UCSD-AML1 (cell line): Measurements from ENCODE around the gene PRKCQ.

Experiments
- DNase-seq: peaks from one replicate; lab custom pipeline; 2025; ENCODE audit not compliant: unreplicated experiment; lab: John Stamatoyannopoulos, UW

PRKCQ gene

DNA sequence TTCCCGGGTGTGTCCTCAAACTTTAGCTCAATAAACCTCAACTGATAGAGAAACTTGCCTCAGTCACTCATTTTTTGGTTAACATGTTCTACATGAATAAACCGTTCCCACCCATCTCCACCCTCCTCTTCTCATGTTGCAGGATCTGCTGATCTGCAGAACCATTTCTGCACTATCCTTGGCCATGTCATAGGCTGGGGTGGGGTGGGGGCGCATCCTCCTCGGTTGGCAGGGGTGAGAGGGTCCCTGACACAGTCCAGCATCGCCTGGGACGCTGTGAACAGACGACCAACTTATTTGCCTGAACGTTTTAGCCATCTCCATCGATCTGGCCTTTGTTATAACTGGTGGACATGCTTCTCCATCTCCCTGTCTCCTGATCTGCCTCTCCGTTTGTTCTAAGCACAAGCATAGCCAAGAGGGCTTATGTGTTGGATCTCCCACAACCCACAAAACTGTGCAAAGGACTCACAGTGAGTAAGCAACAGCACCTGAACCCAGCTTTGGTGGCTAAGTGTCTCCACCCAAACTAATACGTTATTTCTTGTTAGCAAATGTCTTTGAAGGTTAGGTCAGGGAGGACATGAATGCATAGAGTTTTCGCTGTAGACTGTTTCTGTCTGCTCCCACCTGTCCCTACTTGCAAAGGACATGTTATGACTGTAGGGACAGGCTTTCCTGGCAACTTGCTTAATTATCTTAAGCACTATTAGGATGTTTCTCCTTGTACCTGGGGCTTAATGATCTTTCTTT is 51.7 kb downstream of the PRKCQ start:
- no peak for DNase-seq

GRCh38 chr10:6525599-6526165 is 54.4 kb downstream of the PRKCQ start:
- no peak for DNase-seq

GRCh38 chr10:6522230-6522629 is 57.8 kb downstream of the PRKCQ start:
- no peak for DNase-seq

- DNase-seq = no peak
Observed at GRCh38 chr10:6520138-6520537, 59.9 kb downstream of the PRKCQ start.

DNA sequence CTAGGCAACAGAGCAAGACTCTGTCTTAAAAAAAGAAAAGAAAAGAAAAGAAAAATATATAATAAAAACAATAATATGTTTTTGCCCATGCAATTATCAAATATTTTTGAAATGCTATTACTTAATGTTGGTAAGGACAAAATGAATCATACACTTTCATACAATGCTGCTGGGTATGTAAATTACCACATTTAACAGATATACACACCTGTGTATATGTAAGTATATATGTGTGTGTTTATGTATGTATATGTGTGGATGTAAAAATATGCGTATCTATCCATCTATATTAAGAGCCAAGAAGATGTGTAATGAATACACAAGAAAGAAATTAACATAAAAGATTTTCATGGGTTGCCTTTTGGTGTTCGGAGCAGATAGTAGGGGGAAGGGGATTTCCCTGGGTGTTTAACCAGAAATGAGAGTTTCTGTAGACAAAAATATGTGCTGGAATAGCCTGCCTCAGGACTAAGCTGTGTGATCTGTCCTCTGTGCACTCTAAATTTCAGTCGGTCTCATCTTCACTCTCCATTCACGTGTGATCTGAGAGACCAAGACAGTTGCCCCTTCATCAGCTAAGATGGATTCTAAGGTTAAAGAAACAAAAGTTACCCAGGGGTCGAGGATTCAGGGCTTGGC is 61.2 kb downstream of the PRKCQ start:
- no peak for DNase-seq

GRCh38 chr10:6516929-6517284 is 63.2 kb downstream of the PRKCQ start:
- DNase-seq = no peak

- DNase-seq = no peak
Observed at GRCh38 chr10:6516281-6516928, 63.7 kb downstream of the PRKCQ start.

DNA sequence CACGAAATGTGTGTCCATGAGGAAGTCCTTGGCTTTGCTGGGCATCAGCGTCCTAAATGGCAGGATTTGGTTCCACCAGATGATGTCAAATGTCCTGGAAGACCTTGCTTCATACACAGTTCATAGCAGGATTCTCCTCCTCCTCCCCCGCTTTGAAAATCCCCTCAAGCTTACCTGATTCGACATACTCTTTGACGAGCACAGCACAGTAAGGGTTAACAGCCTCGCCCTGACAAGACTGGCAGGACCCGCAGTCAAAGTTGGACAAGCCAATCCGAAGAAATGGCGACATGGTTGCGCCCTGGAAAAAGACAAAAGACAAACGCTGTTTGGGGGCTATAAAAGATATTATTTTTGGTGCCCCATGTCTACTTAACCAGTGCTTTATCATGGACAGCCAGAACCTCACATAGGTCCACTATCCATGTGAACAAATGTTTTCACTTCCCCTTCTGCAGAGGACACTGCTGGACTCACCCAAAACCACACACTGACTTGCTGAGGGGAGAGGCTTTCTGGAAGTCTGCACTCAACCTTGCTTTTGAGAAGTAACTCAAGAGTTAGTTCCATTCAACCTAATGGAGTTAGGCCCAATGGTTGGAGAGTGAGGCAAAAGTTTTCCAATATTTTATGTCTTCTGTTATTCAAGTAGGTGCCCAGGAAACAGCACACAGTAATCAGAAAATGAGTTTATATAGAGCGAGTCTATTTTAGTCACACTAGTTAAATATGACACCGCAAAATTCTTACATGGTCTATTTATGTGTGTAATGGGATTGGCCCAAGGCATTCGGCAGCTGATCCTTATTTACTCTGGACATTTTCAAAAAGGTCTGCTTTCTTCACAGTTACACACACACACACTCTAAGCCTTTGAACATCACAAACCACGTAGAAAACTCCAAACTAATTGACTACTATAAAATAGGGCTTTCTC is 65.0 kb downstream of the PRKCQ start:
- no peak for DNase-seq

DNA sequence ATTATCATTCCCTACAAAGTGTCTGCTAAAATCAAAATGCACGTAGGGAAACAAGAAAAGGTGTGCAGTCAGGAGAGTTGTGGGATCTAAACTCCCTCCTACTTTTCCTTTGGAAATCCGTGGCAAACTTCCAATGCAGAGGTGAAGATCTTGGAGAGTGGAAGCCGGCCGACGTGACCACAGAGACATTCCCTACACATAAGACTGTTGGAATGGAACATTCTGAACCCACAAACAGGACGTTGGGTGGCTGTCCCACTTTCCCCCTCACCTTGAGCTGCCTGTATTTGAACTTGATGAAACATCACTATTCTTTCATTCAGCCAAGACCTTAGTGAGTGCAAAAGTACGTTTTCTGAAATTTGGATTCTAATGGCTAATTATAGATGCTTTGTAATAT is 65.9 kb downstream of the PRKCQ start:
- no peak for DNase-seq

DNA sequence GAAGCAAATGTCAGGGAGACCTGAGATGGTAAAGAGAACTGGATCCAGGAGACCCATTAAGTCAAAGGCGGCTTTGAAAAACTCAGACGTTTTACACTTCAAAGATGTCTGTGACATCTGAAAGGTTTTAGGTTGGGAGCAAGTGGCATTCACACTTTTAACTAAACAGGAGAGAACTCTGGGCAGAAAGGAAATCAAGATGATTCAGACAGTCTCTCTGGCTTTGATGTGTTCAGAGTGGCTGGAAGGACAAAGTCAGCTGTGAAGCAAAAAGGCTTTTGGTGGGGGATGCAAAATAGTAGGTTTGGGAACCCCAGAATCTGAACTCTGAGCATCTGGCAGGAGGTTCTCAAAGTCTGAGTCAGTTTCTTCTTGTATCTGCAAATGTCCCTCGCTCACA is 66.6 kb downstream of the PRKCQ start:
- DNase-seq = no peak

DNA sequence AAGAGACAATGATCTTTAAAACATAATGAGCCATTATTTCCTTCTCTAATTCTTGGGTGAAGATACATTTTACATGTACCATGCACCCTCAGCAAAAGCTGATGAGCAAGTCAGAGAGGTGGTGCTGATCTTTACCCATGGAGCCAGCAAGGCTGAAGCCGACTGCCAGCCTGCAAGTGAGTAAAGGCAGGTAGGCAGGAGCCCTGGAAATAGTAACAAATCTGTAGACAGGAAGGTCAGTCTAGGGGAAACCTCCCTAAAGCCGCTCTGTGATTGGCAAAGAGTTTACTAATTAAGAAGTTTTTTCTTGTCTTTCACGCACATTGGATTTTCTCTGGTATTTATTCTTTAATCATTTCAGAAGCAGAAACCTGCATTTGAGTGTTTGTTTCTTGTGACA is 67.9 kb downstream of the PRKCQ start:
- no peak for DNase-seq

- no peak for DNase-seq
Observed at GRCh38 chr10:6511347-6511746, 68.7 kb downstream of the PRKCQ start.

- no peak for DNase-seq
Observed at GRCh38 chr10:6507311-6507710, 72.8 kb downstream of the PRKCQ start.

- no peak for DNase-seq
Observed at GRCh38 chr10:6505300-6505699, 74.8 kb downstream of the PRKCQ start.

GRCh38 chr10:6504296-6504695 is 75.8 kb downstream of the PRKCQ start:
- no peak for DNase-seq

GRCh38 chr10:6503171-6503570 is 76.9 kb downstream of the PRKCQ start:
- DNase-seq = no peak

GRCh38 chr10:6501931-6502330 is 78.1 kb downstream of the PRKCQ start:
- no peak for DNase-seq

DNA sequence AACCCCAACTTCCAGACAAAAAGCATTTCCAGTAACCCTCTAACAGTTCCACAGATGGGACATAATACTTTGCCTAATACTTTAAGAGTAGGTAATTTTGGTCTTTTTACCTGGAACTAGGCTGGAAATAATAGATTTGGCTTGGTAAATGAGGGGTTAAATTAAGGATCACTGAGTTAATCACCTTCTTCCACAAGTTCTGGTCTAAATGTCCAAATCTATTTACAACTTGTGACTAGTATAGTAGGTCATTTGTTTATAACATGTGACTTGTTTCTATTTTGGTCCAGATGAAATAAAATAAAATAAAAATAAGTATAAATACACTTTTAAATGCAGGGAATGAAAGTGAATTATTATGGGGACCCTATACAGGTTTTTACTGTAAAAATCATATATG is 80.1 kb downstream of the PRKCQ start:
- no peak for DNase-seq

DNA sequence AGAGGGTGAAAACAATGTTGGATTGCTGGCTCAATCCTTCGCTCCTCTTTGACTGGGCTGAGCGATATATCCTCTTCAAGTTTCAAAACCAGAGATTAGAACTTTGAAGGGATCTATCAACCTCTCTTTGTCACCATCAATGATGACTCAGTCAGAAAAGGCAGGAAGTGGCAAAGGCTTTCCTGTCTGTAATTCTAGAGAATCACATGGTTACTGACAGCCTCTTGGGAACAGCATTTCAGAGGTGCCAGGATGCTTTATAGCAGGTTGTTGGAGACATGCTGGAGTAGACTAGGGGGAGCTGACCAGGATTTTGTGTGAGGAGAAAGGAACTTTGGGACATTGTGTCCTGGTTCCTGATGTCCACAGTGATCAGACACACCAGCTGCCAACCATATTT is 81.3 kb downstream of the PRKCQ start:
- no peak for DNase-seq

DNA sequence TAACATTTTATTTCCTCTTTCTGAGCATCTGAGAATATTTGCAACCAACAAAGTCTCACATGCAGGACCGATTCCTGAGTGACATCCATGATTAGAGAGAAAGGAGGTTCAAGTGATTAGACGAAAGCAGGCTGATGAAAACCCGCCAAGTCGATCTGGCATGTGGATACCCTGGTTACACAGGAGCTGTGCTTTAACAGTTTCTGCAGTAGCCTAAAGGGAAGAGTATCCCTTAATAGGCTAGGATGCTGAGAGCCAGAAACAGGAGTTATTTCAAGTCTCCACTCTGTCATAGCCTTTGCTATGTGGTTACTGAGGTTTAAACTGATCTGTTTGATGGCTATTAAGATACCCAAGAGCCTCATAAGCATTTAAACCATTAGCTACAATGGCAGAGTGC is 82.5 kb downstream of the PRKCQ start:
- no peak for DNase-seq
